Breast epithelium (tissue), 3 donors: Measurements from ENCODE around the gene KCNJ10.

Source experiments
- POLR2A ChIP-seq: fragments of 450-650 bp; IDR thresholded peaks from one replicate; pipeline ENCODE4 v1.6.1; 2016; ENCODE audit warnings: antibody characterized with exemption, mild to moderate bottlenecking, moderate library complexity
- POLR2AphosphoS5 ChIP-seq, 3 donors: sonication (generic); formaldehyde crosslinking; IDR thresholded peaks; one replicate each; pipeline ENCODE4 v1.6.1; 2017; ENCODE audit warnings: antibody characterized with exemption in 3 of 3
- TF ChIP-seq, protein P1 (sequence below), 3 donors: fragments of 450-650 bp; IDR thresholded peaks; one replicate each; pipeline ENCODE4 v1.5.1; 2016 to 2017; ENCODE audit warnings: antibody characterized with exemption in 3 of 3, mild to moderate bottlenecking in 3 of 3, moderate library complexity in 3 of 3

DNA sequence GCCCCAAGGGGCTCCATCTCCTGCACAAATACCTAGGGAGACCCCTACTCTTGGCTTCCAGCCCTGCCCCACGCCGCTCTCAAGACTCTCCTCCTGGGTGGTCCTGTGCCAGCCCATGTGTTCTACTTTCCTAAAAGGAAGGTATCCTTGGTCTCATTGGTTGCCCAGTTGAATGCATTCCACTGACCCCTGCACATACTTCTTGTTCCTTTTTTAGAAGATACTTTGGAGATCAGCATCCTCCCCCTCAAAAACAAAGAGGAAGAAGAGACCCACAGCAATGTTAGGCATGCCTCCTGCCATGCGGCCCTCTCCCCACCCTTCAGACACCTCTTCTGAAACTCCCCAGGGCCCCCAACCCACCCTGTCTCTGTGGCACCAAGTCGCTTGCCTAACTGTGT is 120.0 kb downstream of the KCNJ10 start:
- TF ChIP-seq, protein P1, sequence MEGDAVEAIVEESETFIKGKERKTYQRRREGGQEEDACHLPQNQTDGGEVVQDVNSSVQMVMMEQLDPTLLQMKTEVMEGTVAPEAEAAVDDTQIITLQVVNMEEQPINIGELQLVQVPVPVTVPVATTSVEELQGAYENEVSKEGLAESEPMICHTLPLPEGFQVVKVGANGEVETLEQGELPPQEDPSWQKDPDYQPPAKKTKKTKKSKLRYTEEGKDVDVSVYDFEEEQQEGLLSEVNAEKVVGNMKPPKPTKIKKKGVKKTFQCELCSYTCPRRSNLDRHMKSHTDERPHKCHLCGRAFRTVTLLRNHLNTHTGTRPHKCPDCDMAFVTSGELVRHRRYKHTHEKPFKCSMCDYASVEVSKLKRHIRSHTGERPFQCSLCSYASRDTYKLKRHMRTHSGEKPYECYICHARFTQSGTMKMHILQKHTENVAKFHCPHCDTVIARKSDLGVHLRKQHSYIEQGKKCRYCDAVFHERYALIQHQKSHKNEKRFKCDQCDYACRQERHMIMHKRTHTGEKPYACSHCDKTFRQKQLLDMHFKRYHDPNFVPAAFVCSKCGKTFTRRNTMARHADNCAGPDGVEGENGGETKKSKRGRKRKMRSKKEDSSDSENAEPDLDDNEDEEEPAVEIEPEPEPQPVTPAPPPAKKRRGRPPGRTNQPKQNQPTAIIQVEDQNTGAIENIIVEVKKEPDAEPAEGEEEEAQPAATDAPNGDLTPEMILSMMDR (IDR thresholded peaks at IDR 0.05) = no peak
- TF ChIP-seq POLR2A (no peak), POLR2AphosphoS5 (IDR thresholded peaks at IDR 0.05) (no peak)
